ENCODE results near the gene ALK. TPM values are rescaled to one million over a fixed set of nuclear protein-coding genes. Genes with fewer than 3 reads are reported as not detected.

ALK gene
- total and polyA plus RNA-seq, 2 donors (not counting 1 experiment from before 2014, with no cell fraction given) = not detected

GRCh38 chr2:29394981-29395350 lies 526.4 kb downstream of the ALK start:
- no peak overlapping the region for H3K4me2 ChIP-seq (replicated peaks; ENCODE audit: low read depth, low read length, poor library complexity, severe bottlenecking)
- no peak overlapping the region for H3K9ac ChIP-seq (ENCODE audit: low read length)
- intact Hi-C loops (cut with micrococcal nuclease) = no loop called here
- ChIA-PET POLR2A (no interaction called here), CTCF (no interaction called here)
- H3K9me3 Mint-ChIP-seq (ENCODE audit: insufficient read depth) = no peaks in the 10 kb centered on the region
- H3K27ac Mint-ChIP-seq = no peak overlapping the region
- no peaks in the 10 kb centered on the region for H3K36me3 ChIP-seq (replicated peaks in 1 of 2; ENCODE audit: control extremely low read depth in 1 of 2, control insufficient read depth in 1 of 2, extremely low read depth in 1 of 2, insufficient read depth in 2 of 2, low read length in 1 of 2)
- no peaks in the 10 kb centered on the region for H4K20me1 ChIP-seq (ENCODE audit: control insufficient read depth, insufficient read depth, low read length, poor library complexity, severe bottlenecking)
- H3K4me1 Mint-ChIP-seq = no peaks in the 10 kb centered on the region
- H3K27me3 ChIP-seq (replicated peaks in 1 of 4; ENCODE audit: control extremely low read depth in 1 of 4, control insufficient read depth in 3 of 4, insufficient read depth in 4 of 4, low read length in 3 of 4) = peaks cover 0 to 8% (median 0%) of the 10 kb centered on the region in 4 experiments
- no peaks in the 10 kb centered on the region for H3K79me2 ChIP-seq (ENCODE audit: control insufficient read depth, insufficient read depth, low read length)
- 82% methylated on average over 2 of the region's 2 CpGs for WGBS (ENCODE audit: insufficient coverage)
- ATAC-seq (ENCODE audit: low read depth) = no peak
- H3K4me3 ChIP-seq (ENCODE audit: control extremely low read depth in 1 of 5, extremely low read depth in 1 of 5, insufficient read depth in 1 of 5, low read depth in 2 of 5, low read length in 4 of 5) = no peak overlapping the region
- no peak overlapping the region for H3K27ac ChIP-seq (ENCODE audit: low read length in 2 of 2)
- no peaks in the 10 kb centered on the region for H3K4me1 ChIP-seq (ENCODE audit: control insufficient read depth in 2 of 2, insufficient read depth in 2 of 2, low read length in 2 of 2)
- TF ChIP-seq CTCF (IDR thresholded peaks at IDR 0.05) = no peak
- DNase-seq = no peak
- H3K4me3 Mint-ChIP-seq = no peak overlapping the region
- no peak overlapping the region for H2AFZ ChIP-seq (ENCODE audit: insufficient read depth, low read depth, low read length, poor library complexity, severe bottlenecking)
- H3K9me3 ChIP-seq (ENCODE audit: control extremely low read depth in 1 of 3, control insufficient read depth in 2 of 3, insufficient read depth in 1 of 3, low read length in 2 of 3) = no peaks in the 10 kb centered on the region
- H3K27me3 Mint-ChIP-seq = peaks cover 13% of the 10 kb centered on the region

GRCh38 chr2:29394311-29394980 lies 526.9 kb downstream of the ALK start:
- peaks cover 10% of the 10 kb centered on the region for H3K27me3 Mint-ChIP-seq
- TF ChIP-seq CTCF (IDR thresholded peaks at IDR 0.05) (no peak), EZH2 (IDR thresholded peaks at IDR 0.05; ENCODE audit: borderline replicate concordance, insufficient read depth, low read depth, low read length, poor library complexity, severe bottlenecking) (no peak)
- Histone ChIP-seq H3K36me3 (replicated peaks in 1 of 2; ENCODE audit: control extremely low read depth in 1 of 2, control insufficient read depth in 1 of 2, extremely low read depth in 1 of 2, insufficient read depth in 2 of 2, low read length in 1 of 2) (no peaks in the 10 kb centered on the region), H3K4me3 (ENCODE audit: control extremely low read depth in 1 of 5, extremely low read depth in 1 of 5, insufficient read depth in 1 of 5, low read depth in 2 of 5, low read length in 4 of 5) (no peak overlapping the region), H3K9me3 (ENCODE audit: control extremely low read depth in 1 of 3, control insufficient read depth in 2 of 3, insufficient read depth in 1 of 3, low read length in 2 of 3) (no peaks in the 10 kb centered on the region), H3K4me2 (replicated peaks; ENCODE audit: low read depth, low read length, poor library complexity, severe bottlenecking) (no peak overlapping the region), H4K20me1 (ENCODE audit: control insufficient read depth, insufficient read depth, low read length, poor library complexity, severe bottlenecking) (no peaks in the 10 kb centered on the region), H3K27me3 (replicated peaks in 1 of 4; ENCODE audit: control extremely low read depth in 1 of 4, control insufficient read depth in 3 of 4, insufficient read depth in 4 of 4, low read length in 3 of 4) (peaks cover 0 to 8% (median 0%) of the 10 kb centered on the region in 4 experiments), H3K4me1 (ENCODE audit: control insufficient read depth in 2 of 2, insufficient read depth in 2 of 2, low read length in 2 of 2) (no peaks in the 10 kb centered on the region), H3K9ac (ENCODE audit: low read length) (no peak overlapping the region), H3K79me2 (ENCODE audit: control insufficient read depth, insufficient read depth, low read length) (no peaks in the 10 kb centered on the region), H3K27ac (ENCODE audit: low read length in 2 of 2) (no peak overlapping the region), H2AFZ (ENCODE audit: insufficient read depth, low read depth, low read length, poor library complexity, severe bottlenecking) (no peak overlapping the region)
- H3K27ac Mint-ChIP-seq = no peak overlapping the region
- intact Hi-C loops (cut with micrococcal nuclease) = no loop called here
- no peak for ATAC-seq (ENCODE audit: low read depth)
- WGBS (ENCODE audit: insufficient coverage) = 63% methylated on average over 1 of the region's 1 CpG
- CTCF ChIA-PET = no interaction called here
- no peaks in the 10 kb centered on the region for H3K9me3 Mint-ChIP-seq (ENCODE audit: insufficient read depth)
- no peaks in the 10 kb centered on the region for H3K4me1 Mint-ChIP-seq
- POLR2A ChIA-PET = no interaction called here
- DNase-seq = no peak
- no peak overlapping the region for H3K4me3 Mint-ChIP-seq
